GM12891 (cell line): ENCODE measurements around the gene CD69.

ENCODE experiments used
- DNase-seq: peaks from one replicate; pipeline ENCODE4 v3.0.0; 2011; ENCODE audit warnings: low spot score; ENCODE audit not compliant: insufficient read length
- FAIRE-seq: peaks from 2 replicates; lab custom pipeline; 2011; peaks lifted over from hg19 to GRCh38; lab: Jason Lieb, UNC
- PAX5 ChIP-seq: IDR thresholded peaks from 2 replicates; pipeline ENCODE4 v1.6.1; 2011; ENCODE audit warnings: low read length, moderate library complexity, mild to moderate bottlenecking; ENCODE audit not compliant: insufficient read depth, severe bottlenecking
- POLR2A ChIP-seq: IDR thresholded peaks from 2 replicates; pipeline ENCODE4 v1.6.1; 2011; ENCODE audit warnings: low read depth, low read length, control low read depth
- POLR2AphosphoS5 ChIP-seq: IDR thresholded peaks from 2 replicates; pipeline ENCODE4 v1.6.1; 2011; ENCODE audit warnings: low read depth, low read length, control low read depth
- POU2F2 ChIP-seq: IDR thresholded peaks from 2 replicates; pipeline ENCODE4 v1.6.1; 2011; ENCODE audit warnings: low read depth, mild to moderate bottlenecking, control low read depth, low read length, moderate library complexity
- SPI1 ChIP-seq: IDR thresholded peaks from 2 replicates; pipeline ENCODE4 v1.6.1; 2011; ENCODE audit warnings: low read depth, low read length, control low read depth
- TAF1 ChIP-seq: IDR thresholded peaks from 2 replicates; pipeline ENCODE4 v1.6.1; 2011; ENCODE audit warnings: low read depth, low read length, control low read depth

CD69 gene

GRCh38 chr12:9782547-9783382 lies 22.1 kb upstream of the CD69 start:
- DNase-seq (no peak), FAIRE-seq (no peak)
- TF ChIP-seq POU2F2, result no peak
- TF ChIP-seq POLR2A, result no peak
- no peak for TF ChIP-seq SPI1
- no peak for TF ChIP-seq TAF1
- no peak for TF ChIP-seq POLR2AphosphoS5
- no peak for TF ChIP-seq PAX5

- FAIRE-seq (no peak), DNase-seq (no peak)
- TF ChIP-seq POLR2AphosphoS5 (no peak), POU2F2 (no peak), SPI1 (no peak), PAX5 (no peak), TAF1 (no peak)
These were observed 20.7 kb upstream of the CD69 start for GRCh38 chr12:9781360-9781759.

- TF ChIP-seq POU2F2 (no peak), SPI1 (peak; percentile 46; the same call in 1 of the 2 replicates), POLR2AphosphoS5 (no peak), TAF1 (no peak), POLR2A (no peak), PAX5 (no peak)
- no peak for DNase-seq
- peak; percentile 41 for FAIRE-seq
These were observed 18.5 kb upstream of the CD69 start for GRCh38 chr12:9779209-9779608.

GRCh38 chr12:9776781-9777180 lies 16.1 kb upstream of the CD69 start:
- FAIRE-seq, result no peak
- no peak for TF ChIP-seq PAX5
- no peak for TF ChIP-seq TAF1
- no peak for TF ChIP-seq POLR2A
- no peak for TF ChIP-seq POLR2AphosphoS5
- no peak for TF ChIP-seq POU2F2
- TF ChIP-seq SPI1, result no peak
- DNase-seq, result no peak

- no peak for TF ChIP-seq POU2F2
- no peak for TF ChIP-seq POLR2A
- no peak for TF ChIP-seq SPI1
- no peak for TF ChIP-seq TAF1
- no peak for TF ChIP-seq PAX5
- no peak for TF ChIP-seq POLR2AphosphoS5
- DNase-seq, result no peak
- FAIRE-seq, result no peak
These were observed 12.6 kb upstream of the CD69 start for GRCh38 chr12:9773216-9773877.

GRCh38 chr12:9763025-9763424 lies 2.3 kb upstream of the CD69 start:
- DNase-seq, result no peak
- no peak for FAIRE-seq
- TF ChIP-seq POU2F2 (no peak), TAF1 (no peak), PAX5 (no peak)

- TF ChIP-seq PAX5 (no peak), POU2F2 (no peak), SPI1 (no peak)
- no peak for FAIRE-seq
- no peak for DNase-seq
These were observed 1.7 kb upstream of the CD69 start for GRCh38 chr12:9762369-9762768.

- no peak for FAIRE-seq
- no peak for TF ChIP-seq TAF1
- no peak for TF ChIP-seq POLR2AphosphoS5
- DNase-seq, result no peak
These were observed 699 bp upstream of the CD69 start for GRCh38 chr12:9761419-9761781.

- TF ChIP-seq TAF1 (no peak), POLR2AphosphoS5 (no peak), POU2F2 (no peak), POLR2A (no peak), PAX5 (no peak), SPI1 (no peak)
- FAIRE-seq, result peak; percentile 52
- DNase-seq, result no peak
These were observed 581 bp downstream of the CD69 start for GRCh38 chr12:9760120-9760519.

GRCh38 chr12:9759694-9760093 lies 1.0 kb downstream of the CD69 start:
- no peak for DNase-seq
- TF ChIP-seq POLR2AphosphoS5, result no peak
- TF ChIP-seq TAF1, result no peak
- no peak for TF ChIP-seq POLR2A
- TF ChIP-seq SPI1, result no peak
- TF ChIP-seq PAX5, result no peak
- TF ChIP-seq POU2F2, result no peak
- no peak for FAIRE-seq
